Measurements from ENCODE around the gene DQX1. TPM values are rescaled to one million over a fixed set of nuclear protein-coding genes. Genes with fewer than 3 reads are reported as not detected.

DQX1 gene
- total and polyA plus RNA-seq, 2 of the 4 experiments (the other 2 are of a cell fraction): 0.07 TPM; not detected in 1

- H3K36me3 ChIP-seq (ENCODE audit: control insufficient read depth, insufficient read depth, low read length): peaks cover 5% of the 10 kb centered on the region; the same call in 1 of the 2 replicates
- H3K4me3 ChIP-seq (ENCODE audit: insufficient read depth, low read depth, low read length): no peak overlapping the region
- H3K9me3 ChIP-seq (ENCODE audit: control insufficient read depth, insufficient read depth, low read length): no peaks in the 10 kb centered on the region
- H3K56ac ChIP-seq (ENCODE audit: extremely low read depth, insufficient read depth, low read length): no peak overlapping the region
- H2AK9ac ChIP-seq (replicated peaks; ENCODE audit: low read depth, low read length, poor library complexity): no peak overlapping the region
- TF ChIP-seq MXI1 (IDR thresholded peaks at IDR 0.05; ENCODE audit: borderline replicate concordance, low read depth, low read length): no peak
- TF ChIP-seq CEBPB (IDR thresholded peaks at IDR 0.05; ENCODE audit: low read depth, low read length): no peak
- TF ChIP-seq, protein P1, sequence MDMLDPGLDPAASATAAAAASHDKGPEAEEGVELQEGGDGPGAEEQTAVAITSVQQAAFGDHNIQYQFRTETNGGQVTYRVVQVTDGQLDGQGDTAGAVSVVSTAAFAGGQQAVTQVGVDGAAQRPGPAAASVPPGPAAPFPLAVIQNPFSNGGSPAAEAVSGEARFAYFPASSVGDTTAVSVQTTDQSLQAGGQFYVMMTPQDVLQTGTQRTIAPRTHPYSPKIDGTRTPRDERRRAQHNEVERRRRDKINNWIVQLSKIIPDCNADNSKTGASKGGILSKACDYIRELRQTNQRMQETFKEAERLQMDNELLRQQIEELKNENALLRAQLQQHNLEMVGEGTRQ (IDR thresholded peaks at IDR 0.05; ENCODE audit: low read depth, low read length): no peak
- TF ChIP-seq RFX5 (IDR thresholded peaks at IDR 0.05; ENCODE audit: low read depth, low read length): no peak
- no peak for TF ChIP-seq POLR2A (IDR thresholded peaks at IDR 0.05; ENCODE audit: low read depth, low read length)
- TF ChIP-seq CHD1 (IDR thresholded peaks at IDR 0.05; ENCODE audit: low read depth, low read length): no peak
- no peak overlapping the region for H3K18ac ChIP-seq (ENCODE audit: low read depth, low read length)
- dilution Hi-C loops (cut with HindIII; ENCODE audit: low sequenced_read_pairs, unreplicated experiment): no loop called here
- peaks cover 2 to 12% of the 10 kb centered on the region in 2 experiments; a peak in 2 of 4 replicates for H3K79me1 ChIP-seq (ENCODE audit: low read depth in 1 of 2, low read length in 2 of 2)
- H2AFZ ChIP-seq (replicated peaks; ENCODE audit: low read length, poor library complexity): no peak overlapping the region
- H3K4me2 ChIP-seq (ENCODE audit: low read depth, low read length): no peak overlapping the region
- no peak overlapping the region for H3K23ac ChIP-seq (ENCODE audit: low read depth, low read length)
- no peak for ATAC-seq (ENCODE audit: low read depth)
- intact Hi-C loops (cut with micrococcal nuclease): no loop called here
- H3K9ac ChIP-seq (ENCODE audit: low read depth, low read length): no peak overlapping the region
- H2BK15ac ChIP-seq (ENCODE audit: low read depth, low read length): no peak overlapping the region
- H3K14ac ChIP-seq (replicated peaks; ENCODE audit: low read depth, low read length): no peak overlapping the region
- no peak overlapping the region for H4K5ac ChIP-seq (ENCODE audit: low read depth, low read length)
- WGBS, 2 experiments (ENCODE audit: extremely low coverage in 2 of 2, insufficient read length in 1 of 2): 100% methylated on average over 2 of the region's 3 CpGs; no CpG with 5 or more reads in 1 of the 2 experiments
- no peak overlapping the region for H2BK20ac ChIP-seq (ENCODE audit: low read depth, low read length)
- CTCF ChIA-PET: no interaction called here
- no peak overlapping the region for H4K8ac ChIP-seq (ENCODE audit: low read depth in 2 of 2, low read length in 2 of 2)
- H2BK5ac ChIP-seq (ENCODE audit: low read depth, low read length, poor library complexity, severe bottlenecking): no peak overlapping the region
- BruUV-seq (replicated peaks): no TSS peak
- H2AK5ac ChIP-seq (ENCODE audit: low read depth, low read length): no peak overlapping the region
- H3K27ac ChIP-seq (ENCODE audit: insufficient read depth, low read length): no peak overlapping the region
- H4K91ac ChIP-seq (ENCODE audit: insufficient read depth, low read depth, low read length): no peak overlapping the region
- no peak overlapping the region for H3K4ac ChIP-seq (ENCODE audit: low read depth, low read length)
- POLR2A ChIA-PET (ENCODE audit: unreplicated experiment): no interaction called here
- H3K9me1 ChIP-seq (ENCODE audit: insufficient read depth, low read length): no peaks in the 10 kb centered on the region
- no peaks in the 10 kb centered on the region for H3K27me3 ChIP-seq (ENCODE audit: control insufficient read depth, insufficient read depth, low read length)
- H2BK120ac ChIP-seq (ENCODE audit: low read depth, low read length): no peak overlapping the region
- in situ Hi-C loops (cut with MboI; ENCODE audit: low sequenced_read_pairs): no loop called here
- peaks cover 7% of the 10 kb centered on the region for H3K4me1 ChIP-seq (ENCODE audit: control insufficient read depth, insufficient read depth, low read length)
- no peaks in the 10 kb centered on the region for H4K20me1 ChIP-seq (ENCODE audit: insufficient read depth, low read length)
- no peak for DNase-seq
These were observed 18.6 kb upstream of the DQX1 start for GRCh38 chr2:74544634-74545033.

Measured in IMR-90 (cell line).